ENCODE results near the gene ARMC3.

DNA sequence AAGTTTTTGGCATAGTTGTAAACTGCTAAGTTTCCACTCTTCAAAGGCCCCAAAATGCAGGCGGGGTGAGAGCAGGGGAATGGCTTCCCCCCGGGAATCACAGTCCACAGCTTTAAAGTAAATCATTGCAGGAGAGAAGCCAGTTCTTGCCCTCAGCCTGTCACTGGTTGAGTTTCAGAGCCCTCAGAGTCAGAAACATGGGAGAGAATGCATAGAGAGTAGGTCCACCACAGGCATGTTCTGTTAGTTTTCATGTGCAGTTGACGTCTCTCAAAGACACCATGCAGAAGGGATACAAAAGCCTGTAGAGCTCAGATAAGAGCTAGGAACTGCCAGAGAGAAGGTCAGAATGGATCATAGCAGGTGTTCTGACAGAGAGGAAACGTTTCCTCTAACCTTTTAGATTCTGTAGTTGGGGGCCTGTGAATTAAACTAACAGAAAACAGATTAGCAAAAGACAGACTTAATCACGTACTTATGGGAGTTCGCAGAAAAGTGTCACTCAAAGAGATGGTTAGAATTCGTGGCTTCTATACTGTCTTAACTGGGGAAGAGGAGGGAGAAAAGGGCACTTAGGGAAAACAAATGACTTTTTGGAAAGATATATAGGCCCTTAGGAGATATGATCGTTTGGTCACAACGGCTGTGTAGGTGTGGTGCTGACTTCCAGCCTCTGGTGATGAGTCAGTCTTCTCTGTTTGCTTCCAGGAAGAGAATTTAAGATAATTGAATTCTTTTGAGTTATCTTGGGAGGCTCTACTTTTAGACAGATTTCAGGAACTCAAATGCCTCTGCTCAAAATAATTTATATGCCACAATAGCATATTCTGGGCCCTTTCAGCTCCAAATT is 119.6 kb downstream of the ARMC3 start:
- TF ChIP-seq CTCF (IDR thresholded peaks at IDR 0.05; ENCODE audit: insufficient read depth, low read depth, low read length): no peak
- TF ChIP-seq EZH2 (IDR thresholded peaks at IDR 0.05; ENCODE audit: insufficient read depth, low read length): no peak

Measured in astrocyte (in vitro differentiated cells and primary cell).